Brain microvascular endothelial cell (primary cell): ENCODE results near the gene IGF2R.

Source experiments
- DNase-seq: peaks from one replicate; pipeline ENCODE4 v3.0.0-alpha.2; 2020
- H3K27ac ChIP-seq: fragments of 250-450 bp; sonication (Bioruptor Pico); 2 replicates; pipeline ENCODE4 v1.5.1; 2020; ENCODE audit warnings: mild to moderate bottlenecking, moderate library complexity
- H3K27me3 ChIP-seq: fragments of 250-450 bp; sonication (Bioruptor Pico); replicated peaks from 2 replicates; pipeline ENCODE4 v1.5.1; 2020; ENCODE audit warnings: mild to moderate bottlenecking
- H3K36me3 ChIP-seq: fragments of 250-450 bp; sonication (Bioruptor Pico); replicated peaks from 2 replicates; pipeline ENCODE4 v1.5.1; 2020; ENCODE audit warnings: mild to moderate bottlenecking
- H3K4me3 ChIP-seq: 2 replicates; pipeline ENCODE4 v1.5.1; 2011; ENCODE audit warnings: low read depth, mild to moderate bottlenecking, control low read depth, low read length, moderate library complexity
- CTCF ChIP-seq: IDR thresholded peaks from 2 replicates; pipeline ENCODE4 v1.5.1; 2011; ENCODE audit warnings: low read depth, mild to moderate bottlenecking, moderate library complexity, low read length, control low read depth, inconsistent platforms; ENCODE audit errors: missing control alignments
- in situ Hi-C: cut with HindIII; loops from 2 replicates; pipeline ENCODE4 v1.10.0; 2017; ENCODE audit warnings: low sequenced_read_pairs, low pct_ligation_motif_present

IGF2R gene

GRCh38 chr6:159946912-159947311 lies 22.0 kb upstream of the IGF2R start:
- Histone ChIP-seq H3K36me3 (no peaks in the 10 kb centered on the region), H3K4me3 (no peak overlapping the region), H3K27ac (no peak overlapping the region), H3K27me3 (no peaks in the 10 kb centered on the region)
- TF ChIP-seq CTCF: no peak
- no peak for DNase-seq
- in situ Hi-C loops: no loop called here

- Histone ChIP-seq H3K36me3 (no peaks in the 10 kb centered on the region), H3K27me3 (no peaks in the 10 kb centered on the region), H3K4me3 (no peak overlapping the region), H3K27ac (no peak overlapping the region)
- DNase-seq: no peak
- in situ Hi-C loops: no loop called here
- no peak for TF ChIP-seq CTCF
Observed at GRCh38 chr6:159948199-159948598, 20.7 kb upstream of the IGF2R start.

- DNase-seq: no peak
- in situ Hi-C loops: no loop called here
Observed at GRCh38 chr6:159951772-159952171, 17.1 kb upstream of the IGF2R start.

GRCh38 chr6:159952289-159953005 lies 16.4 kb upstream of the IGF2R start:
- DNase-seq: no peak
- in situ Hi-C loops: no loop called here
- Histone ChIP-seq H3K4me3 (no peak overlapping the region), H3K27ac (no peak overlapping the region), H3K36me3 (no peaks in the 10 kb centered on the region), H3K27me3 (no peaks in the 10 kb centered on the region)
- no peak for TF ChIP-seq CTCF

More at GRCh38 chr6:159951772-159952171, 17.1 kb upstream of the IGF2R start:
- Histone ChIP-seq H3K27ac (no peak overlapping the region), H3K27me3 (no peaks in the 10 kb centered on the region), H3K36me3 (no peaks in the 10 kb centered on the region), H3K4me3 (no peak overlapping the region)
- TF ChIP-seq CTCF: no peak

- DNase-seq: no peak
- in situ Hi-C loops: no loop called here
- no peak overlapping the region for H3K4me3 ChIP-seq
- no peak for TF ChIP-seq CTCF
- no peaks in the 10 kb centered on the region for H3K36me3 ChIP-seq
- H3K27me3 ChIP-seq: no peaks in the 10 kb centered on the region
- no peak overlapping the region for H3K27ac ChIP-seq
Observed at GRCh38 chr6:159953091-159953601, 15.7 kb upstream of the IGF2R start.

GRCh38 chr6:159955945-159956361 lies 12.9 kb upstream of the IGF2R start:
- TF ChIP-seq CTCF: no peak
- no peak overlapping the region for H3K27ac ChIP-seq
- in situ Hi-C loops: no loop called here

More at GRCh38 chr6:159955945-159956361, 12.9 kb upstream of the IGF2R start:
- Histone ChIP-seq H3K4me3 (no peak overlapping the region), H3K36me3 (no peaks in the 10 kb centered on the region), H3K27me3 (no peaks in the 10 kb centered on the region)
- no peak for DNase-seq
